ENCODE measurements around the gene TMEM207. TPM values are rescaled to one million over a fixed set of nuclear protein-coding genes. Genes with fewer than 3 reads are reported as not detected.
"Not testable (repeated sequence)": the region's sequence is repeated elsewhere in the genome, so short reads cannot be mapped to it uniquely, and the experiment has no call there.

The TMEM207 gene
- not detected for total RNA-seq
- long read RNA-seq = 0 reads

DNA sequence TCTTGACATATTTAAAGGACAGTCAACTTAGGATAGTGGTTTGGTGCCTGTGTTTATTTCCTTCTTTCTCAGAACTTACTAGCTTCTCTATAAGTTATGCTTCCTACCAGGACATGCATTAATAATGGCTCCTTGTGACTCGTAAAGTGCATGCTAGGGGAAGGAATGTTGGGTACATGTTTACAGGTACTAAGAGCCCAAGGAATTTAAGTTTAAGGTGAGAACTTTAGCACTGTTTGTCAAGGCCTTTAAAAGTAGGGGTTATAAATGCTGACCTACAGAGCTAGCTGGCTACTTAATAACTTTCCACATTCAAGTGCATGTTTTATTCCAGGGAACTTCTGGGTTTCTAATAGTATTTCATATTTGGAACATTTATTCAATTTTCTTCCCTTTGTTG, at the start of gene TMEM207:
TSS of gene TMEM207 (minus strand) at position 101 of the 400 bp plus-strand sequence. CDS start at position 9, 92 bp downstream.
- no peak for DNase-seq (ENCODE audit: low spot score)

DNA sequence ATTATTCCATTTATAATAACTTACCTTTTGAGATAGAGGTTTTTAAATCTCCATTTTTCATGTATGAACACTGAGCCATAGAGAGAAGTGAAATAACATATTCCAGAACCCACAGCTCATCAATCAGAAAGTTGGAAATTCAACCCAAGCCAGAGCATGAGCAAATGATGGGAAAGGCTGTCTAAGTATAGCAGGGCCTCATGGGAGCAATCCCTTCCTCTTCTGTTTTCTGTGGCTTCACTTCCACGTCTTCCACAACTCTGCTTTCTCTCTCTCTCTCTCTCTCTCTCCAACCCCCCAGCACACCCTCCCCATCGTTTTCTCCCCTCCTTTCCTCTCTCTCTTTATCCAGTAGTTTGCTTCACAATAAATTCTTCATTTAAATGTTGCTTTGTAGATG, 49.4 kb upstream of the TMEM207 start:
- no peak for DNase-seq (ENCODE audit: low spot score)

GRCh38 chr3:190498293-190498692, 48.6 kb upstream of the TMEM207 start:
- DNase-seq (ENCODE audit: low spot score) = no peak

GRCh38 chr3:190497811-190498210, 48.1 kb upstream of the TMEM207 start:
- no peak for DNase-seq (ENCODE audit: low spot score)

- no peak for DNase-seq (ENCODE audit: low spot score)
These were observed 47.2 kb upstream of the TMEM207 start for GRCh38 chr3:190496859-190497258.

DNA sequence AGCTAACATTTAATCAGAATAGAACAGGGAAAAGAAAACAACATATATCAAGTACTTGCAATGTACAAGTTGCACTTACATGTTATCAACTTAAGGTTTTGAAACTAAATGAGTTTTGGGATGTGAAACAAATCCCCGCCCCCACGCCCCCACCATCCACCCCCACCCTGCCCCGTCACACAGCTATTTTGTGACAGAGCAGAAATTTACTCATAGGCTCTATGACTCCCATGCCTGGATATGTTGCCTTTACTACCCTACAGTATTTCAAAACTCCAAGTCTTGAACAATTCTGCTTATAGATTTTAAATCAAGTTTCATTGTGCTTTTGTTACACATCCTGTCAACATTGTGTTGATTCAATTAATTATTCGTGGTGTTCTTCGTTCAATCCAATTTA, 46.1 kb upstream of the TMEM207 start:
- DNase-seq (ENCODE audit: low spot score) = no peak

- no peak for DNase-seq (ENCODE audit: low spot score)
These were observed 45.7 kb upstream of the TMEM207 start for GRCh38 chr3:190495354-190495753.

- no peak for DNase-seq (ENCODE audit: low spot score)
These were observed 45.2 kb upstream of the TMEM207 start for GRCh38 chr3:190494907-190495306.

- DNase-seq (ENCODE audit: low spot score) = no peak
These were observed 43.3 kb upstream of the TMEM207 start for GRCh38 chr3:190492966-190493365.

GRCh38 chr3:190492129-190492528, 42.4 kb upstream of the TMEM207 start:
- no peak for DNase-seq (ENCODE audit: low spot score)

GRCh38 chr3:190491533-190492054, 41.9 kb upstream of the TMEM207 start:
- no peak for DNase-seq (ENCODE audit: low spot score)

DNA sequence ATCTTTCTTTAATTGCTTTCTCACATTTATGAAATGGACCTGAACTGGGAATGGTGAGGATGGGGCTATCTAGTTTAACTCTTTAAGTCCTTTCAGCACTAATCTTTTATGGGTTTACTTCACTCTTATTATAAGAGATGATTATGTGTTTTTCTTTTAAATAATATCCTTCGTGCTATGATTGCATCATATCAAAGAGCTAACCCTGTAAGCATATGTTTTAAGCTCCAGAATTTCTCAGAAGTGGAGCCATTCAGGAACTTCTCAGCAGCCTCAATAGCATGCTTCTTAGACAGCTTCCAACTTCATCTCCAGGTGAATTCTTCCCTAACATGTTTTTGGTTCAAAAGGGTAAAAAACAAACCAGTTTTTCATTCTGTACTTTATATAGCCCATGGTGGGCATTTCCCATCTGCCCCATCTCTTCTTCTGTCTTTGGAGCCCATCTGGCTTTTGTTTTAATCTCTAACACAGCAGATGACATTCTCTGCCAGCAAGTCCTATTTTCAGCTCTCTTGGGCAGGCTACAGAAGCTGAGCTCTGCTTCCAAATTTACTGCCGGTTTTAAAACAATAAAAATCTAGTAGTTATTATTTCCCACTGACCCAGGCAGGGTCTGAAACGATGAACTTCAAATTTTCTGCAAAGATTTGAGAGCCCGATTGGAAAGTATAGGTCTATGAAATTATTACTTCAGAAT, 37.4 kb upstream of the TMEM207 start:
- no peak for DNase-seq (ENCODE audit: low spot score)

DNA sequence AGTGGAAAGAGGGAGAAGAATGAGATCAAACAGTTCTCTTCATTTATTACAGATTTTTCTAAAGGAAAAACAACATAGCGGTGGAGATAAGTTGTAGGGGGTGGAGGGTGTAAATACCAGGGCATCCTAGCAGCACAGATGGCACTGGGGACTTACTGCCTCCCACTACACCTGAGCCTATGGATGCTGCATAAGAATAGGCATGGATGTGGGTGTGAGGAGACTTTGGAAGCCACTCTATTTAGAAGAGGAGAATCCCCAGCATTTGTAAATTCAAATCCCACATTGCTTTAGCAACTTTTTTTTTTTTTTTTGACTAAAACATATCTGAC, 36.8 kb upstream of the TMEM207 start:
- DNase-seq (ENCODE audit: low spot score) = no peak

GRCh38 chr3:190485830-190486532, 36.3 kb upstream of the TMEM207 start:
- DNase-seq (ENCODE audit: low spot score) = no peak

GRCh38 chr3:190481779-190482178, 32.1 kb upstream of the TMEM207 start:
- DNase-seq (ENCODE audit: low spot score) = no peak

DNA sequence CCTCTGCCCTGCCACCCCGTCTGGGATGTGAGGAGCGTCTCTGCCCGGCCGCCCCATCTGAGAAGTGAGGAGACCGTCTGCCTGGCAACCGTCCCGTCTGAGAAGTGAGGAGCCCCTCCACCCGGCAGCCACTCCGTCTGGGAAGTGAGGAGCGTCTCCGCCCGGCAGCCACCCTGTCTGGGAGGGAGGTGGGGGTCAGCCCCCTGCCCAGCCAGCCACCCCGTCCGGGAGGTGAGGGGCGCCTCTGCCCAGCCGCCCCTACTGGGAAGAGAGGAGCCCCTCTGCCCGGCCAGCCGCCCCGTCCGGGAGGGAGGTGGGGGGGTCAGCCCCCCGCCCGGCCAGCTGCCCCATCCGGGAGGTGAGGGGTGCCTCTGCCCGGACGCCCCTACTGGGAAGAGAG, 23.6 kb upstream of the TMEM207 start:
- not testable (repeated sequence) for DNase-seq (ENCODE audit: low spot score)

DNA sequence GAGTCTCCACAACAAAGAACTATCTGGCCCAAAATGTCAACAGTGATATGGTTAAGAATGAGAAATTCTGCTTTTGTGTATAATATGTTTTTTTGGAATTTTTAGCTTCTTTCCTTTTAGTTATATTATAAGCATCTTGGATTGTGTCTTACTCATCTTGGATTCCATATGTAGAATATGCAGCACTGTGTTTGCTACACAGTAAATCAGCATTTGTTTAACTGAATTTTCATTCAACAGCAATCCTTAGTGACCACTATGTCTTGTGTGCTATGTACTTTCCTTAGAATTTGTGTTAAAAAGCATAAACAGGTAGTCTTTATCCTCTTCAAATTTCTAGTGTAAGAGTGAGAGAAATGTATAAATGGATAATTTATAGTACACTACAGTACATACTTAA, 18.2 kb upstream of the TMEM207 start:
- DNase-seq (ENCODE audit: low spot score) = no peak

DNA sequence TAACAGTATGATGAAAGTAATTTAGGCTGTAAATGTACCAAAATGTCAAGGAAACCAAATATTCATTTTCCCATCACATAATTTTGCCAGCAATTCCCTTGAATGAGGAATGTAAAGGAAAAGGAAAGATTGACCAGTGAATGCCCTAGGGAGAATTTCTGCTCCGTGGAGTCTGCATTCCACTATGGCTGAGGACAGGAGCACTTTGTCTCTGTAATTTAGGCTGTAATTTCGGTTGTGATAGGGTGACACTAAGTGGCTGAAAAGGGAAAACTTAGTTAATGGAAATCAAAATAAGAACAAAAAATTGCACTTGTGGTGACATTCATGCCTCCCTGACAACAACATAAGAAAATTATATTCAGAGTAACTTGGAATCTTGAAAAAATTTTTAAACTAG, 8.3 kb upstream of the TMEM207 start:
- no peak for DNase-seq (ENCODE audit: low spot score)

- no peak for DNase-seq (ENCODE audit: low spot score)
These were observed 7.1 kb upstream of the TMEM207 start for GRCh38 chr3:190456770-190457169.

DNA sequence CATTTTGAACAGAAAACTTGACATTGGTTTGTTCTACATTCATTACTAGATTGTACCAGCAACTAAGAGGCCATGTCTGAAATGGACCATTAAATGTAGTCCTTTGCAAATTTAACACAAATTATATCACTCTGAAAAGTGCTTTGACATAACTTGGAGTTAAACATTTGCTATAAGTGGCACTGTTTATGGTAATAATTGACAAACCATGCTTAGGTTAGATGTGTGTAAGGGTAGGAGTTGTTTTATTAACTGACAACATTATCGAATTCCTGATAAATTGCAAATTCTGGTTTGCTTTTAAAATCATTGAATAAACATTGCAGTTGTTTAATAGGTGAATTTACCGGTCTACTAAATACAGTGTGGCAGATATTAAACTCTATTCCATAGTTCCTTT, 6.1 kb upstream of the TMEM207 start:
- no peak for DNase-seq (ENCODE audit: low spot score)

DNA sequence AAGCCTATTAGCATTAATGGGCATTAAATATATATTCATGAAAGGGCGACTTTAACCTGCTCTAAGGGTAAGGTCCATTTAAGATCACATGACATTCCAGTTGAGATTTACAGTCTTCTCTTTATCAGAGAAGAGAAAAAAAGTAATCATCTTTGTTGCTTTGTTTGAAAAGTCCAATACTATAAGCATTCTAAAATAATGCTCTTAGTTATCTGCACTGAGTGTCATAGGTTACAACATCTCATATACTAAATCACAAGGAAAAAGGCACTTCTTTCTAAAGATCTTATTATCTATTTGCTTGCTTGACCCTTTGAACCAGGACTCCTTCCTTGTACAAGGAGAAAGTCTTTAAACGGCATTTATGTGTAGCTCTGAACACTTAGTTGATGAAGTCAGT, 1.4 kb downstream of the TMEM207 start:
- DNase-seq (ENCODE audit: low spot score) = no peak

DNA sequence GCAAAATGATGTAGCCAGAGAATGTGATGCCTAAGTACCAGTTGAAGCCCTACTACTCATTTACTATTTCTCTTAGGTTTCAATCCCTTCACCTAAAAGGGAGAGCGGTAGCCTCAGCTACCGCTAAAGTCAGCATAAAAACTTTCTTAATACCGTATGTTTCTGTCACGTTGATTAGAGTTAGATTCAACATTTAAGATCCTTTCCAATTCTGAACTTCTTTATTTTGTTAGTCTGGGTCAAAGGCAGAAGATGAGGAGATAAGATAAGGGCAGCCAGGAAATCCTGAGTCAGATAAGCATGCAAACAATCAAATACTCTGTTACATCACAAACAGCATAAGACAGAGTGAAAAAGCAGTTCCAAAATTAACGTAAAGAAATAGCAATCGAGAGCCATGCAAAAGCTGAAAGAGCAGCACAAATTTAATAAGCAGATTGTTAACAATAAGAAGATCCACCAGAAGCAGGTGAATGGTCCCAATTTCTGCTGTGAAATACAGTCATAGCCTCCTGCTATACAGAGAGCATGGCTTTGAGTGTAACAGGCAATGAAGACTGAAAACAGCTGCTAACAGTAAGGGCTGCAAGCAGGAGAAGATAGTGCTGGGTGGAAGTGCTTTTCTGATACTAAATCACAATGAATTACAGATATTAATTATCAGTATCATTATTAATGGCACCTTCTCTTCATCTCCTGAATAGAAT, 3.0 kb downstream of the TMEM207 start:
- DNase-seq (ENCODE audit: low spot score) = no peak

All from mesenteric fat pad (tissue), 1 donor.